HG02678 (cell line): ENCODE results near the gene CLSTN2.

ENCODE experiments used
- ATAC-seq: cut with Tn5 transposase; IDR thresholded peaks from one replicate; pipeline ENCODE4 v1.9.1; 2021; ENCODE audit warnings: mild to moderate bottlenecking, moderate library complexity; ENCODE audit not compliant: unreplicated experiment

Gene CLSTN2

DNA sequence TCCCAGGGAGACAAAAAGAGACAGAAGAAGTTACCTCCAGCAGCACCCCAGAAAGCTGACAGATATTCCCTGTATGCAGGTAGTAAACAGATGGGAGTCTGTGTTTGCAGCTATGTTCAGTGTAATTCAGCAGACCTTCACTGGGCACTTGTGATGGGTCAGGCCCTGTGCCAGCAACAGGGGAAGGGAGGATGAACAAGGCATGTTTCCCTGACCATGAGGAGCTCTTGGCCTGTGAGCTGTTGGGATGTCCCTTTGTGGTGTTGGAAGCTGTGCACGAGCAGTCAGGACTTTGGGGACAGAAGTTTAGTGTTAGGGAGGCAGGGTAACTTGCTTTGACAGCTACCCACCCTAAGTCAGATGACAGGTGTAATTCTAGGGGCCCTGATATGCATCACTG is 636.9 kb downstream of the CLSTN2 start:
- ATAC-seq = no peak

DNA sequence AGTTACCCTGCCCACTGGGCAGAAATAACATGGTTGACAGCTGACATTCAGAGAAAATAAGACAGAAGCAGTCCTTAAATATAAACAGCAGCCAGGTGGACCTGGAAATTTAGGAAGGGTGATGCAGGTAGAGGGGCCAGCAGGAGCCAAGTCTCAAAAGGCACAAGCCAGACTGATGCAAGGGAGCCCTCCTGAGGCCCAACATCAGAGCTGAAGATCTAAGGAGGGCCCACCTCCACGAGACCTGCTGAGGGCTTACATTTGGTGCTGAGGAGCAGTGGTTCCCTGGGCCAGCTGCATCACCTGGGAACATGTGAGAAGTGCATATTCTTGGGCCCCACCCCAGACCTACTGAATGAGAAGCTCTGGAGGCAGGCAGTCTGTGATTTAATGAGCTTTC is 637.3 kb downstream of the CLSTN2 start:
- no peak for ATAC-seq

DNA sequence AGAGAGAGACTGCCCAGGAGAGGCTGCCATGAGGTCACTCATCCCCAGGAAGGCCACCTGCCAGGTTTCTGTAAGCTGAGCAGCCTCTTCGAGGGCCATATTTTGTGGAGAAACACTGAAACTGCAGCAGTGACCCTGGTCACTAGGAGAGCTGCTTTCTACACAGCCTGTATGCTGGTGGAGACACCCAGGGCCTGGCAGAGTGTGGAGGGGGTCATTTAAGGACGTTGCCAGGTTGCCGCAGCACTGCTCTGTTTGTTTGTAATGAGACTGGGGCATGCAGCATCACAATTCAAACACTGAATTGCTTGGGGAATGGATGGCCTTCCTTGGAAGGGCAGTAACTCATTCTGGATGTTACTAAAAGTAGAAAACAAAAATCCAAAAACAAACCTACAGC is 638.0 kb downstream of the CLSTN2 start:
- ATAC-seq = no peak

DNA sequence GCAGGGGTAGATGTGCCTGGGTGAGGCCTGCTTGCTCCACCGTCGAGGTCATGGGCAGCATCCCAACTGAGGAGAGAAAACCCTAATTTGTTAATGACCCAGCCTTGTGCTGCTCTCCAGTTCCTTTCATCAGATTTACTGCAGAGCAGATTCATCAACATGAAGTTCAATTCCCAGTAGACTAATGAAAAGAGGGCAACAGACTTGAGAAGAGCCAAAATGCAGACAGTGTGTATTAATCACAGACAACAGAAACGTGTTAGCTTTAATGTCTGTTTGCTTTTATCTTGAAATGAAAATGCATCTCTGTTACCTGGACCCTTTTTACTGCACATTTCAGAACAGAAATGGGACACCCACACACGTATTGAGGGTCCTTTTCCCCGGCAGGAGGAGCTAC is 639.4 kb downstream of the CLSTN2 start:
- no peak for ATAC-seq

DNA sequence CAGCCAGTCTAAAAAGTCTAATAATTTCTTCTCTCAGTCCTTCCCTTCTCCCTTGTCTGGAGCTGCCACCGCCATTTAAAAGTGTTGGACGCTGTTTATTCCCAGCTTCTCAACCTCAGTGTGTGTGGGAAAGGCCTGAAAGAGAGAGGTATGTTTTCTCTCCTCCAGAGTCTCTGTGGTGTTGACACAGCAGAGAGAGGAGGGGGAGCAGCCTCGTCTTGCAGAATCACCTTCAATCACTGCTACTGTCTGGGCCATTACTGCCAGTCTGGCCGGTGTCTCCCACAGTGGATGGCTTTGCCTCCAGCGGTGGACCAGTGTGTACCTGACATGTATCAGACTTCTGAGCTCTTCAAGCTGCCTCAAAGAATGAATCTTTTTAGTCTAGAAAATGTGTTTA is 641.5 kb downstream of the CLSTN2 start:
- ATAC-seq = no peak

DNA sequence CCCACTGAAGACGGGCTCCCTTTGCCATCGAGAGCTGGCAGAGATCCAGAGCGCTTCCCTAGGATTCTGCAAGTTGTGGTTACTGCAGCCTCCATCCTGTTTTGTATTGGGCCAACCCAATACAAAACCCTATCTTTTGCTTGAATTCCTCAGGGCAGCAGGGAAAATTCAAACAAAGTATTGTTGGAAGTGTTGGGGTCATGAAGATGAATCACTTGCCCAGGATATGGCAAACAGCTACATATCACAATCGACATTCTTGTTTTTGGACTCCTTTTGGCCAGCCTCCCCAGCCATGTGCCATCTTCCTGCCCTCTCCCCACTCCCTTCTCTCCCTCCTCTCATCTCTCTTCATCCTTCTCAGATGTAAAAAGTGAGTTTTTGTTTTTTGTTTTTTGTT is 642.9 kb downstream of the CLSTN2 start:
- ATAC-seq = no peak

DNA sequence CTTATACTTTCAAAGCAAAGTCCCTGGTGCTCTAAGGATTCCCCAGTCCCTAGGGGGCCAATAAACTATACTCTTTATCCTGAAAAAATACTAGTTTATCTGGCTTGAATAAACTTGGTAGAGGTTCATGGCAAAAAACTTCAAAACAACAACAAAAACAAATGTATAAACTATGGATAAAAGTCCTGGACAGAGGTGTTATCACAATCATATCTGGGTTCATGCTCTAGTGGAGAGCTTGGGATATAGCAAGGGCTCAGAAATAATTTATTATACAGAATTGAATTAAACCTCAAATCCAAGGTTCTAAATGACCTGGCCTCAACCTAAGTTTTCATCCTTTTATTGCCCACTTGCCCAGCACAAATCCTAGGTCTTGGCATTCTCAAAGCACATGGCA is 644.3 kb downstream of the CLSTN2 start:
- ATAC-seq = no peak

DNA sequence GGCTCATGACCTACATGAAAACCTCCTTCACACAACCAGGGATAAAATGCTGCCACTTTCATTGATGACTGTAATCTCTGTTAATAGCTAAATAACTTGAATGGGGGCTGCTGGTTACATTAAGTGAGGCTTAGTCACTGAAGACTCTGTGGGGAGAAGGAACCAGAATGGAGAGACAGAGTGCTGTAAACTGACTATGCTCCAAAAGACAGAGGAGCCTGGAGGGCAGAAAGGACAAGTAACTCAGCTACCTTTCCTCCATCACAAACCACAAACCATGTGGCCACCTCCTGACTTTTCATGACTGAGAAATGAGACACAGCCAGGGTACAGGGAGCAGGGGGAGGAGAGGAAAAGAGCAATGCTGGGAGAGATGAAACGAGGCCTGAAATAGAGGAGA is 645.8 kb downstream of the CLSTN2 start:
- ATAC-seq = no peak

DNA sequence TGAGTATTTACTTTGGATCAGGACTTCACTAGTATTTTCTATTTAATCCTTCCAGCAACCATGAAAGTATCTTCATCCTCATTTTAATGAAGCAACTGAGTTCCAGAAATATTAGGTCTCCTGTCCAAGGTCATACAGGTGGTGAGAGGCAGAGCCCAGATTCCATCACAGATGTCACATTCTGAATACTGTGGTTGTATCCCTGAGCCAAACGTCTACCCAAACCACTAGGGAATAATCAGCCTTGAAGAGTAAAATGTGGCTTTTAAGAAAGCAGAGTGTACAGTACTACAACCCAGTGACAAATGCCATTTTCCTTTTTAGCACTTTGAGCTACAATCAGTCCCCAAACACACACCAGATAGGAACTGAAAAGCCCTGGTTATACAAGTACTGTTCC is 649.6 kb downstream of the CLSTN2 start:
- ATAC-seq = no peak

DNA sequence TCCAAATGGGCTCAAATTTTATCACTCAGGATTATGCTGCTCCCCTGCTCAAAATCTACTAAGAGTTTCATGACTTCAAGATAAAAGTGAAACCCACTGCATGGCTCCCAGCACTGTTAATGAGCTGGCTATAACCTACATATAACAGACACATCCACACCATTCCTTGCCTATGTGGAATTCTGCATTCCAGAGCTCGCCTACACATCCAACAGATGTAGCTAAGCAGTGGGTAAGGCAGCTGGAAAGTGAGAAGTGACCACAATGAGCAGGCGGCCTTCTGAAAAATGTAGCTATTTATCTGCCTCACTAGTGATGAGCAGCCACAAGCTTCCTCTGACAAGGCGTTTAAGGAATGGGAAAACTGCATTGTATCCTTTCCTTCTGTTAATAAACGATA is 650.8 kb downstream of the CLSTN2 start:
- ATAC-seq = no peak

DNA sequence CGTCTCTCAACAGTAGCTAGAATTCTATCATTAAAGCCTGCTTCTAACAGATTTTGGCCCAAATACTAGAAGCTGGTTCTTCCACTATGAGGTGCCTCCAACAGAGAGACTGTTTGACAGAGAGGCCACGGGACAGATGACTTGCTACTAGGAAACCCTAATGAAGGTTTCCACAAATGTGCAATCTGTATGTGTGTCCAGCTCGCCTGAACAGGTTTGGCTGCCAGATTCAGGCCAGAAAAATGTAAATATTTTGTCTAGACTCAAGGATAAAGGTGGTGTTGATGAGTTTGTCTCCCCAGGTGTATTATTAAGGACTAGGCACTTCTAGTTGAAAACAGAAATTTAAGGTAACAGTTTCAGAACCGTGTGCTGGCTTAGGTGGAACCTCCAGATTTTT is 651.3 kb downstream of the CLSTN2 start:
- no peak for ATAC-seq

DNA sequence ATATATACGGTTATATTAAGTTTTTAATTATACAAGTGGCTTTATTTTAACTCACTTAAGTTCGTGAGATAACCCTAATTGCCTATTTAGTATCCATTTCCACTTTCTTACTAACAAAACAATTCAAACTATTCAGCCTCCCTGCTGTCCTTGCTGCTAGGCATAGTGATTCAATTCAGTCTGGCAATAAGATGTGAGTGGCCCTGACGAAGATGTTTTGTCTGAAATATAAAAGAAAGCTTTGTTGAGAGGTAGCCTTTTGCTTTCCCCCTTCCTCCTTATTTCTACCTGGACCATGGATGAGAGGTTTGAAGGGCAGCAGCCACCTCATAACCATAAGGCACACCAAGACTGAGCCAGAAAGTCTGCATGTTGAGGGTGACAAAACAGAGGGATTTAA is 653.6 kb downstream of the CLSTN2 start:
- ATAC-seq = no peak

DNA sequence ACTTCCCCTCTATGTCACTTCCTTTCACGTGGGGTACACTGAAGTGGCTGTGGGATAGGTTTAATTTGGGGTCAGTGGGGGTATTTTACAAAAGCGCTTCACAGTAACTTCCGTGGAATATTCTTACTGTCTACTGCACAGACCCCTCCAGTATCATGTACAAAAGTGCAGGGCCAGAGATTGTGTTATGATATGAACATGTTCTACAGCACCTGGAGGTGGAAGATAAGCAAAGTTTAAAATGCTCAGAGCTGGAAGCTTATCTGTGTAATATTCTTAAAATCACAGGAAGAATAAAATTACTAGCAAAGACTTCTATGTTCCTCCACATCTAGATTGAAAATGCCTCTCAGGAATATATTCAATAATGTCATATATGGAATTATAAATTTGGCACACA is 658.8 kb downstream of the CLSTN2 start:
- no peak for ATAC-seq

DNA sequence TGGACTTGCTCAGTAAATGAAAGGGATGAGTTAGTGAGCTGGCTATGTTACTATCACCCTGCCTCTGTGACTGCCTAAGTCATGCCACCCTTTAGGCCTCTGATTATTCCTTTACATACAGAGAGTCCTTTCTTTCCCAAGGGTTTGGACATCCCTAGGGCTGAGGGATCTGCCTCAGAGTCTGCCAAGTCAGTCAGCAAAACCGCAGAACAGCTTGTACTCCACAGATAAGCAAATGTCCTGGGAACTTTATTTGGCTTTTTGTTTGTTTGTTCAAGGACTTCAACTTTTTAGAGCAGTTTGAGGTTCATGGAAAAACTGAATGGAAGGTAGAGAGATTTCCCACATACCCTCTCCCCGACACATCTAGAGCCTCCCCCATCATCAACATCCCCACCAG is 660.3 kb downstream of the CLSTN2 start:
- ATAC-seq = no peak

DNA sequence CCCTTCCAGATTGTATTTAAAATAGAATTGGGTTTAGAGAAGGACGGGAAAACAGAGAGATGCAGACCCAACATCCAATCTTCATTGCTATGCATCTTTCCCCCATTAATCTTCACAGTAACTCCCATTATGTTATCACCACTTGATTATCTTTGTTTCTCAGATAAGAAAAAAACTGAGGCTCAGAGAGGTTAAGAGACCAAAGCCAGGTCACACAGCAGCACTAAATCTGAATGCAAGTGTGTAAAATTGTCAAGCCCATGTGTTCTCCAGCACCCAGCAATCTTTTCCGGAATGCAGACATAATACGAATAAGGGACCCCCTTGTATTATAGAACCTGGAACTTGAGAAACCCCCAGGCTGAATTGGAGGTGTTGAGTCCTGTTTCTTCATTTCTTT is 662.4 kb downstream of the CLSTN2 start:
- no peak for ATAC-seq

DNA sequence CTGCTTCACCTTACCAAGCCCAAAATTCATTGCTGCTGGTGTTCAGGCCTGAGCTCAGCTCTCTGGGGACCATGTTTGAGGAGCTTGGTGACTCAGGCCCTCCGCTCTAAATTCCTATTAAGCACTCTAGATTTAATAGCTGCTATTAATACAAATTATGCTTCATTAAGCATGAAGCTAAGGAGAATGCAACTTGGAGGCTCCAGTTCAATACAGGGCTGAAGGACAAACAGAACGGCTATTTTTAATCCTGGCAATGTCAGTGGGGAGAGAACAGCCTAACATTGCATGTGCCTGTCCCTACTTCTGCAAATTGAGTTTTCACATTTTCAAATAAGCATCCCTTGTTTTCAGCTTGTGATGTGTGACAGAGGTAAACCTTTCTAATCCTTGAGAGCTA is 662.8 kb downstream of the CLSTN2 start:
- no peak for ATAC-seq

DNA sequence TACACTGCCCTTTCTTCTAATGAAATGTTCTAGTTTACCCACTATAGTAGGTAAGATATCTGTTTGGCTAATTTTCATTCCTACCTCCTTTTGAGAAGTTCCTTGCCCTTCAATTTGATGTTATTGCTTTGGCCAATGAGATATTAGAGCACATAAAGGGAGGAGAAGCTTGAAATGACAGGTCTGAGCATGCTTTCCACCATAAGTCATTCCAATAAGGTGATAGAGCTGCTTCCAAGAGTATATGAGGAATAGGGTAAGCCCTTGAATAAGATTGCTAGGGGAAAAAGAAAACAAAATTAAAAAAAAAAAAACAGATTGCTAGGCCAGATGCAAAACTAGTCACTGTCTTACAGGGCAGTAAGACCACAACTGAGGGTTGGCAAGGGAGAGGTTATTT is 664.0 kb downstream of the CLSTN2 start:
- no peak for ATAC-seq

DNA sequence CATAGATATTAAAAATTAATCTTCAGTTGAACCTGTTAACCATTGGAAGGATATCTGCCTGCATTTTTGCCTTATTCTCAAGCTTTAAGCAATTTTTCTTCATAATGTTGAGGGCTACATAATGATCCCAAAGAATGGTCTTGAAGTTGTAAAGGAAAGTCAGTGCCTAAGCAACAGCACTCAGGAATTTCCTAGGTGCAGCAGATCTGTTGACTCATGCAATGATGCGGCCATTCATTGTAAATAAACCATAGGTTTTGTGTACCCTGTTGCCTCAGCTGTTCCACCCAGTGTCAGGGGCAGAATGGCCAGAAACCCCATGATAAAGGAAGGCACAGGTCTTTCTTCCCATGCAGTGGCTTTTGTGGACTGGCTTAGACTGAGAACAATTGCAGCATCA is 664.5 kb downstream of the CLSTN2 start:
- ATAC-seq = no peak

DNA sequence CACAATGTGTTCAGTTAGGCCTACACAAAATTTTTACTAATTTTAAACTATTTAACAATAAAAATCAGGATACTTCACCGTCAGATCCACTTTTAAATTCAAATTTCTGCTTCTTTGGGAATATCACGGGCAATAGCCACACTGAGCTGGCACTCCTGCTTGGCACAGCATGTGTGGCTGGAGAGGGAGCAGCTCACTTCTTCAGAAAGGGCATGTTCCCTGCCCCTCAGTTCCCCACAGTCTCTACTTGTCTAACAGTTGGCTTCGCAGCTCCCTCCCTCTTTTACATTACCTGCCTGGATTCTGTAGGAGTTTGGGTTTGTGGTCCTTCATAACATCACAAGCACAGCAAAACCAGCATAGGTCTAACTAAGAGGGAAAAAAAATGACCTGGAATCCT is 666.9 kb downstream of the CLSTN2 start:
- ATAC-seq = no peak

DNA sequence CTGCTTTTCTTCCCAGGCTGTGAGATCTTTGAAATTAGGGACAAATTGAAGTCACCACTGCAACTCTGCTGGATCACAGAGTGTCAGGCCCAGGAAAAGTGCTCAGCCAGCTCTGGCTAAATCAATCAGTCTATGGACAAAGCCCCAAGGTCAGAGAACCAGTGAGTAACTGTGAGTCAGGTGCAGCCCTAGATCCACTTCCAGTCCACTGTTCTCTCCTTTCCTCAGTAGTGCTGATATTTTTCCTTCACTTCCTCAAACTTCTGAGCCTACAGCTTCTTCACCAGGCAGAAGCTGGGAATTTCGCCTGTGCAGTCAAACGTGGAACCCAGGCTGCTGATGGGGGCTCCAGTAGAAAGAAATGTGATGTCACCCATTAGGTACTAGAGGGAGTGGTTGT is 667.8 kb downstream of the CLSTN2 start:
- no peak for ATAC-seq

DNA sequence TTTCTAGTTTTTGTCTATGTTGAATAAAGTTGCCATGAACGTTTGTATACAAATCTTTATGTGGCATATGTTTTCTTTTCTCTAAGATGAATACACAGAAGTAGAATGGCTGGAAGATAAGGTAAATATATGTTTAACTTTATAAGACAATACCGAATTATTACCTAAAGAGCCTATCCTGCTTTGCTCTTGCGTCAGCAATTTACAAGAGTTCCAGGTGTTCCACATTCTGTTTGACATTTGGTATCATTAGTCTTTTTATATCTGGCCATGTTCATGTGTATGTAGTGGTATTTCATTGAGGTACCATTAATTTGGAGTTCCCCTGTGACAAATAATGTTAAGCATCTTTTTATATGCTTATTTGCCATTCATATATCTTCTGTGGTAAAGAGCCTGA is 668.8 kb downstream of the CLSTN2 start:
- ATAC-seq = no peak

DNA sequence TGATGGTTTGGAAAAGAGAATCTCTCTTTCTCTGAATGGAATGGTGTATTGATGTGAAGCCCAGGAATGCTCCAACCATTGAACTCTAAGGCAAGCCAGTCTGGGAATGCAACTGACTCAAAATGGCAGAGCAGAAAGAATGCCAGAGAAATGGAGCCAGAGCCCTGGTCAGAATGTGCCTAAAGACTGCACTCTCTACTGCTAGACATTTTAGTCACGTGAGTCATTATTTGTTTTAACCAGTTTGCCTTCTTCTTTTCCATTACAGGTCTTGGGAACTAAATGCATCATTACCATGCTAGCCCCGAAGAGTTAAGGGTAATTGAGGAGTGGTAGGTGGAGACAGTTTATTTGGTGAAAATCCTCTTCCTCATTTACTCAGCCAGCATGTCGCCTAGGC is 675.6 kb downstream of the CLSTN2 start:
- ATAC-seq = no peak

DNA sequence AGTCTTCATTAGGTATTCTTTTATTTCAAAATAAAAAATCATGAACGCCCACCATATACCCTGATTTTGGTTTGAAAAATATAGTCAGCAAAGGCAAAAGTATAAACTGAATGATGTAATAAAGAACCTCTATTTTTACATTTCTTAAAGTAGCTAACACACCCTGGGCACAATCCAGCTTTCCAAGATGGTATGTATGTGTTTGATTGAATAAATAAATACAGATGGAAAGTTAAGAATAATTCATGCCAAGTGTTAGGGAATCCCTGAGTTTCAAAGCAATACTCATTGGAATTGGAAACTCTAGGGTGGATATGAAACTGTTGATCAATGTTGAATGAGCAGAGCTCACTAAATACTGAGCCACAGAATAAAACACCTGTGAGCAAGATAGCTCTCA is 679.0 kb downstream of the CLSTN2 start:
- no peak for ATAC-seq

DNA sequence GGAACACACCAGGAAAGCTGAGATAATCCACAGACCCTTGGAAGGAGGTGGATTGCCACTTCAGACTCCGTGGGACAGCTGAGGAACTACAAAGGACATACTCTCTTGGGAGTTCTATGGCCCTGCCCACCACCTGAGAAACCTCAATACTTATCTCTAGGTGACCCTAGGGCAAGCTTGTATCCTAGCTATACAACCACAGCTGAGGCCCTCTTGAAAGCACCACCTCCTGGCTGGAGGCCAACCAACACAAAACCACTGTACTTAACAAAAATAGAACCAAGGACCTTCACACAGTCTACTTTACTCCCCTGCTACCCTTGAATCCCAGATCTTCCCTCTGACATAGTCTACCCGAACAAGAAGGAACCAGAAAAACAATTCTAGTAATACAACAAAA is 682.1 kb downstream of the CLSTN2 start:
- ATAC-seq = no peak
